T-helper 2 cell treated with Interferon-gamma antibody and Interleukin-4, amounts not matched to agents 5 μg/mL and 100 μg/mL, for 36 hours (primary cell): ENCODE results near the gene RPL28.
A peak's percentile ranks its signal among the peaks of the same experiment; 100 is the strongest.
"Not testable (repeated sequence)": the region's sequence is repeated elsewhere in the genome, so short reads cannot be mapped to it uniquely, and the experiment has no call there.

Experiments
- DNase-seq: peaks from one replicate; pipeline ENCODE4 v3.0.0; 2021; ENCODE audit warnings: low spot score
- H3K27ac Mint-ChIP-seq: one replicate; pipeline ENCODE4 v1.8.0; 2021; ENCODE audit warnings: mild to moderate bottlenecking, mixed read lengths
- H3K27me3 Mint-ChIP-seq: one replicate; pipeline ENCODE4 v1.8.0; 2021; ENCODE audit warnings: low read depth, mixed read lengths
- H3K36me3 Mint-ChIP-seq: one replicate; pipeline ENCODE4 v1.8.0; 2021; ENCODE audit warnings: low read depth, mixed read lengths
- H3K4me1 Mint-ChIP-seq: one replicate; pipeline ENCODE4 v1.8.0; 2021; ENCODE audit warnings: low read depth, mixed read lengths
- H3K4me3 Mint-ChIP-seq: one replicate; pipeline ENCODE4 v1.8.0; 2022; ENCODE audit warnings: mild to moderate bottlenecking, moderate library complexity, mixed read lengths
- H3K9me3 Mint-ChIP-seq: one replicate; pipeline ENCODE4 v1.8.0; 2021; ENCODE audit warnings: mixed read lengths

The RPL28 gene

GRCh38 chr19:55443824-55444480 lies 58.2 kb downstream of the RPL28 start:
- Mint-ChIP-seq H3K4me3 (no peak overlapping the region), H3K36me3 (no peaks in the 10 kb centered on the region), H3K9me3 (no peaks in the 10 kb centered on the region), H3K27me3 (peaks cover 53% of the 10 kb centered on the region), H3K4me1 (peaks cover 9% of the 10 kb centered on the region), H3K27ac (no peak overlapping the region)
- DNase-seq, result no peak

- Mint-ChIP-seq H3K27ac (no peak overlapping the region), H3K9me3 (no peaks in the 10 kb centered on the region), H3K4me1 (peaks cover 9% of the 10 kb centered on the region), H3K4me3 (no peak overlapping the region), H3K27me3 (peaks cover 46% of the 10 kb centered on the region), H3K36me3 (no peaks in the 10 kb centered on the region)
- no peak for DNase-seq
These were observed 58.9 kb downstream of the RPL28 start for GRCh38 chr19:55444646-55445045.

- no peak for DNase-seq
- Mint-ChIP-seq H3K27me3 (peaks cover 45% of the 10 kb centered on the region), H3K27ac (no peak overlapping the region), H3K4me3 (no peak overlapping the region), H3K9me3 (no peaks in the 10 kb centered on the region), H3K36me3 (no peaks in the 10 kb centered on the region), H3K4me1 (peaks cover 5% of the 10 kb centered on the region)
These were observed 60.3 kb downstream of the RPL28 start for GRCh38 chr19:55446060-55446459.

GRCh38 chr19:55447421-55448174 lies 61.9 kb downstream of the RPL28 start:
- peaks cover 3% of the 10 kb centered on the region for H3K4me1 Mint-ChIP-seq
- no peaks in the 10 kb centered on the region for H3K36me3 Mint-ChIP-seq
- H3K27ac Mint-ChIP-seq, result no peak overlapping the region
- H3K9me3 Mint-ChIP-seq, result no peaks in the 10 kb centered on the region
- H3K27me3 Mint-ChIP-seq, result peaks cover 43% of the 10 kb centered on the region
- no peak overlapping the region for H3K4me3 Mint-ChIP-seq
- no peak for DNase-seq

- not testable (repeated sequence) for H3K27ac Mint-ChIP-seq, DNase-seq, H3K4me1 Mint-ChIP-seq, H3K36me3 Mint-ChIP-seq, H3K4me3 Mint-ChIP-seq, H3K9me3 Mint-ChIP-seq
- H3K27me3 Mint-ChIP-seq, result peaks cover 42% of the 10 kb centered on the region
These were observed 62.4 kb downstream of the RPL28 start for GRCh38 chr19:55448175-55448490.

GRCh38 chr19:55449469-55449868 lies 63.7 kb downstream of the RPL28 start:
- Mint-ChIP-seq H3K9me3 (no peaks in the 10 kb centered on the region), H3K36me3 (no peaks in the 10 kb centered on the region), H3K27ac (no peak overlapping the region), H3K27me3 (peaks cover 35% of the 10 kb centered on the region), H3K4me3 (no peak overlapping the region), H3K4me1 (peaks cover 1% of the 10 kb centered on the region)
- no peak for DNase-seq

GRCh38 chr19:55451163-55451964 lies 65.6 kb downstream of the RPL28 start:
- Mint-ChIP-seq H3K27me3 (peaks cover 24% of the 10 kb centered on the region), H3K4me1 (peaks cover 4% of the 10 kb centered on the region), H3K4me3 (no peak overlapping the region), H3K36me3 (peaks cover 3% of the 10 kb centered on the region), H3K9me3 (no peaks in the 10 kb centered on the region), H3K27ac (peak overlapping the region; percentile 45)
- no peak for DNase-seq

GRCh38 chr19:55451965-55452748 lies 66.4 kb downstream of the RPL28 start:
- H3K4me1 Mint-ChIP-seq, result peaks cover 4% of the 10 kb centered on the region
- peaks cover 3% of the 10 kb centered on the region for H3K36me3 Mint-ChIP-seq
- DNase-seq, result no peak
- H3K27ac Mint-ChIP-seq, result no peak overlapping the region
- no peak overlapping the region for H3K4me3 Mint-ChIP-seq
- H3K27me3 Mint-ChIP-seq, result peaks cover 24% of the 10 kb centered on the region
- H3K9me3 Mint-ChIP-seq, result no peaks in the 10 kb centered on the region
